Measurements from ENCODE around the gene CRIM1. TPM values are rescaled to one million over a fixed set of nuclear protein-coding genes. Genes with fewer than 3 reads are reported as not detected.

CRIM1 gene
- total RNA-seq, 1 experiment from 2014 or later, result 24.1 TPM

GRCh38 chr2:36438449-36438977, 82.9 kb downstream of the CRIM1 start:
- no peak overlapping the region for H3K4me3 Mint-ChIP-seq
- H3K9me3 Mint-ChIP-seq, result no peaks in the 10 kb centered on the region
- ChIA-PET POLR2A (no interaction called here), CTCF (interaction anchor here (2.0 kb wide), 1 partner anchor 21 kb away, joined by 6 read pairs; no protein-coding TSS in a partner anchor)
- H3K27me3 Mint-ChIP-seq (ENCODE audit: low read depth), result no peaks in the 10 kb centered on the region
- TF ChIP-seq ZNF219 (CRISPR knock-in tag; IDR thresholded peaks at IDR 0.05; ENCODE audit: borderline replicate concordance) (no peak), ZNF317 (CRISPR knock-in tag; IDR thresholded peaks at IDR 0.05; ENCODE audit: borderline replicate concordance, low read depth) (no peak)
- 0 out of 2 replicates have a peak overlapping the region, but pooled peaks have one; percentile 2 for H3K27ac Mint-ChIP-seq
- peaks cover 7% of the 10 kb centered on the region; the same call in 1 of the 2 replicates for H3K4me1 Mint-ChIP-seq
- ATAC-seq (no peak), DNase-seq (ENCODE audit: low spot score) (no peak)
- peaks cover 27% of the 10 kb centered on the region for H3K36me3 Mint-ChIP-seq

DNA sequence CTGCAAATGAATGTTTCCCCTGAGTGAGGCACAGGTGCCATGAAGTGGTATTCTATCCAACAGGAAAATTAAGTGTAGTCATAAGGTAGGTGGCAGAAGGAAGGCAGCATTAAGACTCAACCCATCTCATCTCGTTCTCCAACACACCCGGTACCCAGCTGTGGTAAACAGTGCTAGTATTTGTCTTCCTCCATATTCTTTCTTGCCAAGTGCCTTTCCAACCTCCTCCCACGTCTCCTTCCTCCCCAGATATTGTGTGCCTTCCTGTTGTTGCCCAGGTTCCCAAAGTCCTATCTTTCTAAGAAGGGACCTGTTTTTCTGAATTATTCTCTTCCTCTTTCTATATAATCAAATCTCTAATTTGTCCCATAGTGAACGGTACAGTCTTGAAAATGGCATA, 83.5 kb downstream of the CRIM1 start:
- ChIA-PET POLR2A (no interaction called here), CTCF (interaction anchor here (2.0 kb wide), 1 partner anchor 21 kb away, joined by 6 read pairs; no protein-coding TSS in a partner anchor)
- Mint-ChIP-seq H3K27ac (no peak overlapping the region), H3K4me1 (peaks cover 7% of the 10 kb centered on the region), H3K36me3 (peaks cover 33% of the 10 kb centered on the region), H3K9me3 (no peaks in the 10 kb centered on the region), H3K27me3 (ENCODE audit: low read depth) (no peaks in the 10 kb centered on the region), H3K4me3 (no peak overlapping the region)
- ATAC-seq, result no peak
- no peak for DNase-seq (ENCODE audit: low spot score)
- TF ChIP-seq, protein P1, sequence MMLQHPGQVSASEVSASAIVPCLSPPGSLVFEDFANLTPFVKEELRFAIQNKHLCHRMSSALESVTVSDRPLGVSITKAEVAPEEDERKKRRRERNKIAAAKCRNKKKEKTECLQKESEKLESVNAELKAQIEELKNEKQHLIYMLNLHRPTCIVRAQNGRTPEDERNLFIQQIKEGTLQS (CRISPR knock-in tag; conservative IDR thresholded peaks at IDR 0.05), result no peak
- TF ChIP-seq TCF7 (CRISPR knock-in tag; IDR thresholded peaks at IDR 0.05; ENCODE audit: low read depth) (no peak), ZNF396 (CRISPR knock-in tag; IDR thresholded peaks at IDR 0.05; ENCODE audit: borderline replicate concordance) (no peak), ZNF281 (CRISPR knock-in tag; IDR thresholded peaks at IDR 0.05) (no peak), SMAD4 (CRISPR knock-in tag; IDR thresholded peaks at IDR 0.05) (no peak), GRHL2 (CRISPR knock-in tag; IDR thresholded peaks at IDR 0.05; ENCODE audit: insufficient replicate concordance, severe bottlenecking) (no peak), PREB (CRISPR knock-in tag; IDR thresholded peaks at IDR 0.05; ENCODE audit: borderline replicate concordance) (no peak), RORB (CRISPR knock-in tag; IDR thresholded peaks at IDR 0.05) (no peak), IRF2 (CRISPR knock-in tag; IDR thresholded peaks at IDR 0.05; ENCODE audit: borderline replicate concordance, low read depth) (no peak), PRRX2 (CRISPR knock-in tag; IDR thresholded peaks at IDR 0.05) (no peak), ZNF232 (CRISPR knock-in tag; IDR thresholded peaks at IDR 0.05) (no peak), OVOL2 (CRISPR knock-in tag; IDR thresholded peaks at IDR 0.05; ENCODE audit: borderline replicate concordance) (no peak), HMGXB4 (CRISPR knock-in tag; IDR thresholded peaks at IDR 0.05) (no peak), ZBTB21 (CRISPR knock-in tag; IDR thresholded peaks at IDR 0.05; ENCODE audit: borderline replicate concordance) (no peak), CTCF (IDR thresholded peaks at IDR 0.05) (no peak), IRF1 (CRISPR knock-in tag; IDR thresholded peaks at IDR 0.05) (no peak)
- TF ChIP-seq, protein P2, sequence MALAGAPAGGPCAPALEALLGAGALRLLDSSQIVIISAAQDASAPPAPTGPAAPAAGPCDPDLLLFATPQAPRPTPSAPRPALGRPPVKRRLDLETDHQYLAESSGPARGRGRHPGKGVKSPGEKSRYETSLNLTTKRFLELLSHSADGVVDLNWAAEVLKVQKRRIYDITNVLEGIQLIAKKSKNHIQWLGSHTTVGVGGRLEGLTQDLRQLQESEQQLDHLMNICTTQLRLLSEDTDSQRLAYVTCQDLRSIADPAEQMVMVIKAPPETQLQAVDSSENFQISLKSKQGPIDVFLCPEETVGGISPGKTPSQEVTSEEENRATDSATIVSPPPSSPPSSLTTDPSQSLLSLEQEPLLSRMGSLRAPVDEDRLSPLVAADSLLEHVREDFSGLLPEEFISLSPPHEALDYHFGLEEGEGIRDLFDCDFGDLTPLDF (CRISPR knock-in tag; IDR thresholded peaks at IDR 0.05), result no peak
- TF ChIP-seq, protein P3, sequence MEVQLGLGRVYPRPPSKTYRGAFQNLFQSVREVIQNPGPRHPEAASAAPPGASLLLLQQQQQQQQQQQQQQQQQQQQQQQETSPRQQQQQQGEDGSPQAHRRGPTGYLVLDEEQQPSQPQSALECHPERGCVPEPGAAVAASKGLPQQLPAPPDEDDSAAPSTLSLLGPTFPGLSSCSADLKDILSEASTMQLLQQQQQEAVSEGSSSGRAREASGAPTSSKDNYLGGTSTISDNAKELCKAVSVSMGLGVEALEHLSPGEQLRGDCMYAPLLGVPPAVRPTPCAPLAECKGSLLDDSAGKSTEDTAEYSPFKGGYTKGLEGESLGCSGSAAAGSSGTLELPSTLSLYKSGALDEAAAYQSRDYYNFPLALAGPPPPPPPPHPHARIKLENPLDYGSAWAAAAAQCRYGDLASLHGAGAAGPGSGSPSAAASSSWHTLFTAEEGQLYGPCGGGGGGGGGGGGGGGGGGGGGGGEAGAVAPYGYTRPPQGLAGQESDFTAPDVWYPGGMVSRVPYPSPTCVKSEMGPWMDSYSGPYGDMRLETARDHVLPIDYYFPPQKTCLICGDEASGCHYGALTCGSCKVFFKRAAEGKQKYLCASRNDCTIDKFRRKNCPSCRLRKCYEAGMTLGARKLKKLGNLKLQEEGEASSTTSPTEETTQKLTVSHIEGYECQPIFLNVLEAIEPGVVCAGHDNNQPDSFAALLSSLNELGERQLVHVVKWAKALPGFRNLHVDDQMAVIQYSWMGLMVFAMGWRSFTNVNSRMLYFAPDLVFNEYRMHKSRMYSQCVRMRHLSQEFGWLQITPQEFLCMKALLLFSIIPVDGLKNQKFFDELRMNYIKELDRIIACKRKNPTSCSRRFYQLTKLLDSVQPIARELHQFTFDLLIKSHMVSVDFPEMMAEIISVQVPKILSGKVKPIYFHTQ (CRISPR knock-in tag; IDR thresholded peaks at IDR 0.05), result no peak
